Osteocyte (in vitro differentiated cells): ENCODE measurements around the gene ITGAL. TPM values are rescaled to one million over a fixed set of nuclear protein-coding genes. Genes with fewer than 3 reads are reported as not detected.
"Not testable (repeated sequence)": the region's sequence is repeated elsewhere in the genome, so short reads cannot be mapped to it uniquely, and the experiment has no call there.

Experiments used
- DNase-seq: peaks from one replicate; pipeline ENCODE4 v3.0.0; 2021; ENCODE audit warnings: mixed read lengths; ENCODE audit not compliant: unreplicated experiment; ENCODE audit errors: extremely low spot score
- H3K27ac Mint-ChIP-seq: one replicate; pipeline ENCODE4 v1.8.0; 2021; ENCODE audit warnings: mild to moderate bottlenecking, mixed read lengths; ENCODE audit not compliant: unreplicated experiment
- H3K27me3 Mint-ChIP-seq: one replicate; pipeline ENCODE4 v1.8.0; 2021; ENCODE audit warnings: mixed read lengths; ENCODE audit not compliant: unreplicated experiment
- H3K36me3 Mint-ChIP-seq: one replicate; pipeline ENCODE4 v1.8.0; 2021; ENCODE audit warnings: mixed read lengths; ENCODE audit not compliant: unreplicated experiment
- H3K4me1 Mint-ChIP-seq: one replicate; pipeline ENCODE4 v1.8.0; 2021; ENCODE audit warnings: mixed read lengths; ENCODE audit not compliant: unreplicated experiment
- H3K4me3 Mint-ChIP-seq: one replicate; pipeline ENCODE4 v1.8.0; 2021; ENCODE audit warnings: mild to moderate bottlenecking, moderate library complexity, mixed read lengths; ENCODE audit not compliant: unreplicated experiment
- H3K9me3 Mint-ChIP-seq: one replicate; pipeline ENCODE4 v1.8.0; 2021; ENCODE audit warnings: mixed read lengths; ENCODE audit not compliant: unreplicated experiment
- CTCF ChIP-seq: fragments of 200-600 bp; sonication (generic); IDR thresholded peaks from 2 replicates; pipeline ENCODE4 v1.5.0; 2021; ENCODE audit warnings: antibody characterized with exemption, mild to moderate bottlenecking, moderate library complexity
- total RNA-seq: library from RNA; stranded (reverse); gene quantifications from 2 replicates; pipeline ENCODE4 v1.2.1, GENCODE V29; 2021

ITGAL gene
- total RNA-seq, 1 donor from 2014 or later = not detected

GRCh38 chr16:30539000-30539964 lies 66.7 kb downstream of the ITGAL start:
- H3K36me3 Mint-ChIP-seq = no peaks in the 10 kb centered on the region
- no peak overlapping the region for H3K27ac Mint-ChIP-seq
- H3K9me3 Mint-ChIP-seq = no peaks in the 10 kb centered on the region
- DNase-seq = no peak
- no peaks in the 10 kb centered on the region for H3K27me3 Mint-ChIP-seq
- H3K4me3 Mint-ChIP-seq = no peak overlapping the region
- peaks cover 12% of the 10 kb centered on the region for H3K4me1 Mint-ChIP-seq
- TF ChIP-seq CTCF = no peak

- H3K36me3 Mint-ChIP-seq, H3K27me3 Mint-ChIP-seq, H3K4me1 Mint-ChIP-seq, H3K9me3 Mint-ChIP-seq, H3K4me3 Mint-ChIP-seq, H3K27ac Mint-ChIP-seq, DNase-seq: not testable (repeated sequence)
Measured at GRCh38 chr16:30539986-30540526, 67.5 kb downstream of the ITGAL start.

- DNase-seq, H3K27me3 Mint-ChIP-seq, H3K4me1 Mint-ChIP-seq, H3K4me3 Mint-ChIP-seq, H3K36me3 Mint-ChIP-seq, H3K27ac Mint-ChIP-seq, H3K9me3 Mint-ChIP-seq: not testable (repeated sequence)
Measured at GRCh38 chr16:30540916-30541464, 68.4 kb downstream of the ITGAL start.

- H3K4me3 Mint-ChIP-seq = no peak overlapping the region
- no peaks in the 10 kb centered on the region for H3K4me1 Mint-ChIP-seq
- H3K36me3 Mint-ChIP-seq = no peaks in the 10 kb centered on the region
- H3K27ac Mint-ChIP-seq = no peak overlapping the region
- H3K9me3 Mint-ChIP-seq = no peaks in the 10 kb centered on the region
- no peak for TF ChIP-seq CTCF
- no peaks in the 10 kb centered on the region for H3K27me3 Mint-ChIP-seq
- DNase-seq = no peak
Measured at GRCh38 chr16:30541502-30542329, 69.2 kb downstream of the ITGAL start.

GRCh38 chr16:30543067-30543466 lies 70.5 kb downstream of the ITGAL start:
- Mint-ChIP-seq H3K36me3 (no peaks in the 10 kb centered on the region), H3K9me3 (no peaks in the 10 kb centered on the region), H3K4me1 (no peaks in the 10 kb centered on the region), H3K27ac (no peak overlapping the region), H3K27me3 (no peaks in the 10 kb centered on the region), H3K4me3 (no peak overlapping the region)
- no peak for TF ChIP-seq CTCF
- DNase-seq = no peak
